HPDE6-E6E7 (cell line): ENCODE data around the gene THAP11.
"Not testable (repeated sequence)": the region's sequence is repeated elsewhere in the genome, so short reads cannot be mapped to it uniquely, and the experiment has no call there.

Source experiments
- DNase-seq: peaks from one replicate; pipeline ENCODE4 v3.0.0; 2011; ENCODE audit warnings: missing footprints; ENCODE audit errors: extremely low spot score

The THAP11 gene

DNA sequence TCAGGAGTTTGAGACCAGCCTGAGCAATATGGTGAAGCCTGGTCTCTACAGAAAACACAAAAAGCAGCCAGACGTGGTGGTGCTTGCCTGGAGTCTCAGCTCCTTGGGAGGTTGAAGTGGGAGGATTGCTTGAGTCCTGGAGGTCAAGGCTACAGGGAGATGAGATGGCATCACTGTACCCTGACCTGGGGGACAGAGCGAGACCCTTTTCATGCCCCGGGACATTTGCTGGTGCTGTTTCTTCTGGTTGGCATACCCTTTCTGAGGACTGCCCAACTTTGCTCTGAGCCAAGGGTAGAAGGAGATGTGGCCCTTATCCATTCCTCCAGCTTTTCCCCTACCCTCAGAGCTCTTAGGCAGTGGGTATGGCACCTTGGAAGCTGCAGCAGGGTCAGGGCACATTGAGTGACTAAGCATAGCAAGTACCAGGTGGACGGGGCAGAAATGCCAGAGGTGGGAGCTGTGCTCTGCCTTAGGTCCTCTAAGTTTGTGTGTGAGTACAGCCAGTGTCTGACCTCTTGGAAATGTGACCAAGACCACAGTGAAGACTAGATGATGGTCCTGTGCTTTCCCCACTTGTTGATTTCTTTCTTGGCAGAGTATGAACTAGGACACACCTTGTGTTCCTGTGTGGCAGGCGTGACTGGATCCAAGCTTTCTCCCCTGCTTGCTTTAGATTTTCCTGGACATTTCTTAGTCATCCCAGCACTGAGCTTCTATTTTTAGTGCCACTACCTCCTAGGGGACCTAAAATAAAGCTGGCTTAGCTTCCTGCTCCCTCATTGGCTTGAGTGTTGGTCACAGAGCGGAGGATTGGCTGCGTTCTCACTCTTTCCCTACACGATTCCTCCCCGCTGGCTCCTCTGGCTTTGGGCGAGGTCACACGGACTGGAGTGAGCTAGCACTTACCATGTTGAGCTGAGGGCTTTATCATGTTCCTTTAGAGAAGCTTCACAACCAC is 20.8 kb downstream of the THAP11 start:
- no peak for DNase-seq

DNA sequence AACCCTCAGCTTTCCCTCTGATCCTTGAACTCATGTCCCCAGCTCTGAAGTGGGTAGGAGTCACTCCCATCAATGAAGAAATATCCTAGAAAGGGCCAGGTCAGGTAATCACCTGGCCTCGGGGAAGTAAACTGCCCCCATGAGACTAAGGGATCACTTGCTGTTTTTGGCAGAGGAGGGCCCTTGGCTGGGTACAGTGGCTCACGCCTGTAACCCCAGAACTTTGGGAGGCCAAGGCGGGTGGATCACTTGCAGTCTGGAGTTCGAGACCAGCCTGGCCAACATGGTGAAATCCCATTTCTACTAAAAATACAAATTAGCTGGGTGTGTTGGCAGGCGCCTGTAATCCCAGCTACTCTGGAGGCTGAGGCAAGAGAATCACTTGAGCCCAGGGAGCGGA is 21.9 kb downstream of the THAP11 start:
- not testable (repeated sequence) for DNase-seq

DNA sequence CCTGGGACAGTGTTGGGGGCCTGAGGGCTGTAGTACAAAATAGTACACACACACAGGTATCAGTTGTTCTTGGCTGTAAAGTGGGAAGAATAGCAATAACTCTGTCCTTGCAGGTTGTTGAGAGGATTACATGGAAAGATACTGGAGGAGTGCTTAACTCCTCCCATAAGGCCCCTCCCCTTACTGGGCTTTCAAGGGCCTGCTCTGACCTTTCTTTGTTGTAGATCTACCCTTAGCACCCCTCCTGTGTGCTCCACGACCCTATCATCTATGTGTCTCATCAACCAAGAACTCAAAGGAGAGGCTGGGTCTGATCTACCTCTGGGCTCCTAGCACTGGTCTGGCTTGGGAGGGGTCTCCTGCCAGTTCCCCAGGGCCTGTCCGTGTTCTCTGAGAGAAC is 22.5 kb downstream of the THAP11 start:
- no peak for DNase-seq

DNA sequence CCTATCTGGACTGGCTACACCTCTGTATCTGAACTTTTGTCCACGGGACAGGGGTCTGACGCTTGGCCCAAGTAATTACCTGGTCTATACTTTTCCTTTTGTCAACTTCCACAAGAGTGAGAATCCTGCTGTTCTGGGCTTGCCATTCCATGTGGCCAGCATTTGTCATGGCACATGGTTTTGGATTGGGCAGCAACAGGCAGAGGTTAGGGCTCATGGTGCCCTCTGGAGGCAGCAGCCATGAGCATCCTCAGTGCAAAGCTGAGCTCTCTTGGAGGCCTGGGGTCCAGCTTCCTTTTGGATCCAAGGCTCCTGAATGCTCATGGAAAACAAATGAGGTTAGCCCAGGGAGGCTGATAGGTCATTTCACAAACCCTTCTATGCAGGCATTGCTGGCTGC is 23.2 kb downstream of the THAP11 start:
- no peak for DNase-seq

DNA sequence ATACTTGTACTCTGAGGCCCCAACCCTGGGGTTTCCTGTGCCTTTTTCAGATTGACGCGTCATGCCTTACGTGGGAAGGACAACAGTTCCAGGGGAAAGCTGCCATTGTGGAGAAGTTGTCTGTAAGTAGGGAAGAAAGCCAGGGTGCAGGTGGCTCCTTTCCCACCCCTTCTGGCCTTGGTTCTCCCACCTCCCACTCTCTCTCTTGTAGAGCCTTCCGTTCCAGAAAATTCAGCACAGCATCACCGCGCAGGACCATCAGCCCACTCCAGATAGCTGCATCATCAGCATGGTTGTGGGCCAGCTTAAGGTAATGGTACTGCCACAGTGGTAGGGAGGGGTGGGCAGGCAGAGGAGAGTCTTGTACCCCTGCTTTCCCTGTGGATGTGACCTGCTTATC is 26.2 kb downstream of the THAP11 start:
- no peak for DNase-seq

DNA sequence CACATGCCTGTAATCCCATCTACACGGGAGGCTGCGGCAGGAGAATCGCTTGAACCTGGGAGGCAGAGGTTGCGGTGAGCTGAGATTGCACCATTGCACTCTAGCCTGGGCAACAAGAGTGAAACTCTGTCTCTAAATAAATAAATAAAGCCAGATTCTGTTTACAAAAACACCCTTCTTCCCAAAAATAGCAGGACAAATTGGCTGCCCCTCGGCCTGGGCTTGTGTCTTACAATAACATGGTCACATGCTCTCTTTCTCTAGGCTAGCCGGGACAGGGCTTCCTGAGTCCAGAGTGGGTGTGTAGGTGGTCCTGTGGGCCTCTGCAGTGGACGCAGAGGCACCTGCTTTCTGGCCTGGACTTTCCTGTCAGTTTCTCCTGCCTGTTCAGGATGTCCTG is 27.5 kb downstream of the THAP11 start:
- no peak for DNase-seq

DNA sequence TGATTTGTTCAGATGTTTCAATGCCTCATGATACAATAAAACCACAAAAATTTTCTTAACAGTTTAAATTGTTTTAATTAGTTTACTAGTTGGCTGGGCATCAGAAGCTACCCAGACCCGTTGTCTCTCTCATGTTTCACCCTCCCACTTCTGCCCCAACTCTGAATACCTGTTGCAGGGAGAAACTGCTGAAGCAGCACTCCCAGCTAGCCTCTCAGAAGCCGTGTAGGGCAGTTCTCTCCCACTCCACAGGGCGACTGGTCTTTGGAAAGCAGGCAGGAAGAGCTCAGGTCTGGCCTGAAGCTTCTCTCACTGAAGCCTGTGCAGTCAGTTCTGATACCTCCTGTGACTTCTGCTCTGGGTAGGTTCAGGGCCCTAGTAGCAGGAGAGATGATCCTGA is 29.1 kb downstream of the THAP11 start:
- DNase-seq = no peak

DNA sequence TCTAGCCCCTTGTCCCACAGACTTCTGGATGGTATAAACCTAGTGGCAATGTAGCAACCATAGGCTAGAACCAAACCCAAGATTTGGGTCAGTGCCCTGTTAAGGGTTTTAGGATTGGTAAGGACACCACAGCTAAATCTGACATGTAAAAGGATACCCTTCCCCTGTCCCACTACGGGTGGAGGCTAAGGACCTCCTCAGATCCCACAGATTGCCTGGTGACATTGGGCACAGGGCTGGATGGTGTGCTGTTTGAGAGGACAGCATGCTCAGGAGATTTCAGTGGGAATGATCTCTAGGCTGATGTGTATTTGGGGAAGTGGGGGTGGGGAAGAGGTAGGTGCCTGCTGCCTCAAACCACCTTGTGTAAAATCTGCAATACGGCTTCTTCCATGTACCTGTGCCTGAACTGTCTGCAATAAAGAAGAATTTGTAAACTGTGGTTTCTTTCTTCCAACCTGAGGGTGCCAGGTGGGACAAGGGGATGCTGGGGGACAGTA is 30.1 kb downstream of the THAP11 start:
- DNase-seq = no peak

DNA sequence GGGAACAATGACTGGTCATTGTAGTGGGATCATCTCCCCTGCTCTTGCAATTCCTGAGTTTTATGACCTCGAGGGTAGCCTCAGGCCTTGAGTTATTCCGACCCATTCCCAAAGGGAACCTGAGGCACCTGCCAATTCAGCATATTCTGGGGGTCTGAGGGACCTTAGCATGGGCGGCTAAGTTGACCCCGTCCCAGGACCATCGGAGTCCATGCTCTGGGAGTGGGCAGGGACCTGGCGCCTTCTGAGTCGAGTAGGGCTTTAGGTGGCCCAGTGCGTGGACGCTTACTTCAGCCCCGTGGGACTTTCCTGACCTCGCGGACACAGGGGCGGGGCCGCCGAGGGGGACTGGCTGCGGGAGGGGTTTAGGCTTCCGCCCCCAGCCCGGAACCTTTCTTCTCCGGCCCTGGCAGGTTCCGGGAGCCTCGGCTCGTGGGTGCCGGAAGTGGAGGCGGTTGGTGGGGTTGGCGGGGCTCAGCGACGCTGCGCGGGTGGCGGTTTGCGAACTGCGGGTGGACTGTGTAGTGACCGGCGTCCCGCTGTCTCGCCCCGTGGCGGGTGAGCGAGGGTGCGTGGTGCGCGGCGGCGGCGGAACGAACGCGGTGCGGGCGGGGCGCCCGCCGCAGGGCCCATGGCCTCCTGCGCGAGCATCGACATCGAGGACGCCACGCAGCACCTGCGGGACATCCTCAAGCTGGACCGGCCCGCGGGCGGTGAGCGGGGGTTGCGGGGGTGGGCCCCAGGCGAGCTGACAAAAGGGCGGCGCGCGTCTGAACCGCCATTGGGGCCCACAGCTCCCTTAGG is 30.7 kb downstream of the THAP11 start, which contains the start of gene EDC4:
EDC4 (plus strand) TSS at position 422 of the 804 bp plus-strand sequence; CDS start at position 632, 210 bp downstream.
- peak; percentile 88 for DNase-seq

DNA sequence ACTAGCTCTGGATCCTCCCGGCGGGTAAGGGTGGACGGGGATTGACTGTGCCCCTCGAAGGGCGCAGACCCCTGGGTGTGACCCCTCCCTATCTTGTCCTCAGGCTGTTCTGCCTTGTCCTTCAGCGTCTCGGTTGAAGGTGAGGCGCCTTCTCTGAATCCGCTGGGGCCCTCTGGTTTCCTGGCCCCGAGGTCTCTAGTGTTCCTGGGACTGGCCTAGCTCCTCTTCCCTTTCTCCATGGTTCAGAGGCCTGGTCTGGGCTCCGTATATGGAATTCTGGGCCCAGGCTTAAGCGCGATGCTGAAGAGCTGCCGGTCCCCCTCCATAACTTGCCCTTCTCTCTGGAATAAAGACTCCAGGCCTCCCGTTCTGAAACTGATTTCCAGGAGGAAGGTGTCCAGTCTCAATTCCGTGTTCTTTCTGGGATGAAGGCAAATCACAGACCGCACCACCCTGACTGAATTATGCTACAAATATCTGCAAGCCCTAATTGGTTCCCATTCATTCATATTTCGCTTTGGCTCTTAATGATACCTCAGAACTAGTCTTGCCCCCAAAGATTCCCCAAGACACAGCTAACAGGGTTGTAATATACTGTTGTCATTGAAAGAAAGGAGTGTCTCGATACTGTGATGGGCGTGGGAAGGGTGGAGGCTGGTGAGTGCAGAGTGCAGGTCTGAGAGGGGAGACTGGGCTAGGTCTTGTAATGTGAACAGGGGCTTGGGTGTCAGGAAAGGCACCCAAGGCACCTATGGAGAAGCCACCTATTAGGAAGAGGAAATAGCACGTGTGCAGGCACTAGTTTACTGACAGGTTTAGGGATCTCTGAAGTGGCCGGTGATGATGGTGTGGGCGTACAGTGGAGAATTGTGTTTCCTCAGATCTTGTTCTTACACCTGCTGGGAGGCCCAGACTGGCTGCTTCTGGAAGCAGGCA is 31.6 kb downstream of the THAP11 start:
- DNase-seq = no peak

DNA sequence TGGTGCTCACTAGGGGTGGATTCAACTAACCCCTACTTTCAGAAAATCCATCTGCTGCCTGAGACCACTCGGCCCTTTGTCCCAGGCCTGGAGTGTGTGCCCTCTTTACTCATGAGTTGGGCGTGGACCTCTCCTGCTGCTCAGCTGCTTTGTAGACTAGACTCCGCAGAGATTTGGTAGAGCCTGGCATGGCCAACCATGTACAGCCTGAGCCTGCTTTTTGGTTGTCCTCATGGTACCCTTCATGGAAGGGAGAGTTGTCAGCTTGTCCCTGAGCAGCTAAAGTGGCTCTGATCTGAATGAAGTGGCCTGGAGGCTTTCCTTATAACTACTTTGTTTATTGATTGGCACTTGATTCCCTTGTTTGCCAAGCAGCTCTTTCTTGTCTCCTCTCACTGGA is 32.3 kb downstream of the THAP11 start:
- DNase-seq = no peak

DNA sequence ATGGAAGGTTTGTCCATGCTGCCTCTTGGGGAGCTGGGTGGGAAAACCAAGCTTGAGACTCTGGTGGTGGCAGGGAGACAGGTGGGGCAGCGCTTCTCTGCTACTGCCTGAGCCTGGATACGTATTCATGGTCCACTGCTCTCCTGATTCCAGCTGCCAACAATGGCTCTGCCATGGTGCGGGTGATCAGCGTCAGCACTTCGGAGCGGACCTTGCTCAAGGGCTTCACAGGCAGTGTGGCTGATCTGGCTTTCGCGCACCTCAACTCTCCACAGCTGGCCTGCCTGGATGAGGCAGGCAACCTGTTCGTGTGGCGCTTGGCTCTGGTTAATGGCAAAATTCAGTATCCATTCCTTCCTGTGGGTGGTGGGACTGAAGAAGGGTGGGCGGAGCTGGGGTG is 34.9 kb downstream of the THAP11 start:
- no peak for DNase-seq

DNA sequence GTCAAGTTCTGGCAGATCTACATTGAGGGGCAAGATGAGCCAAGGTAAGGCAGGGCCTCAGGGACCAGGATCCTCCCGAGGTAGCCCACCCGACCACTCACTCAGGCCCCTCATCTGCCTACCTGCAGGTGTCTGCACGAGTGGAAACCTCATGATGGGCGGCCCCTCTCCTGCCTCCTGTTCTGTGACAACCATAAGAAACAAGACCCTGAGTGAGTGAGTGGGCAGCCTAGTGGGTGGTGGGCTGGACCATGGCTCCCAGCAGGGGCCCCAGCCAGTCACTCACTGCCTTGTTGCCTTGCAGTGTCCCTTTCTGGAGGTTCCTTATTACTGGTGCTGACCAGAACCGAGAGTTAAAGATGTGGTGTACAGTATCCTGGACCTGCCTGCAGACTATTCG is 36.1 kb downstream of the THAP11 start:
- DNase-seq = no peak

DNA sequence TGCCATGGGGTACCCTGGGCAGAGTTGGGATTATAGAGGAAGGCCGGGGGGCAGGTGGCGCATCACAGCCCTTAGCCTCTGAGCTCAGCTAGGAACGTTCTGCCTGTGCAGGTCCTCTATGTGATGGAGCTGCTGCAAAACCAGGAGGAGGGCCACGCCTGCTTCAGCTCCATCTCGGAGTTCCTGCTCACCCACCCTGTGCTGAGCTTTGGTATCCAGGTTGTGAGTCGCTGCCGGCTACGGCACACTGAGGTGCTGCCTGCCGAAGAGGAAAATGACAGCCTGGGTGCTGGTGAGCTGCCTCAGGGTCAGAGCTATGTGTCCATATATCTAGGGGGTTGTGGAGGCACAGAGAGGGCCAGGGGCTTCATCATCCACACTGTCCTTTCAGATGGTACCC is 36.7 kb downstream of the THAP11 start:
- no peak for DNase-seq

DNA sequence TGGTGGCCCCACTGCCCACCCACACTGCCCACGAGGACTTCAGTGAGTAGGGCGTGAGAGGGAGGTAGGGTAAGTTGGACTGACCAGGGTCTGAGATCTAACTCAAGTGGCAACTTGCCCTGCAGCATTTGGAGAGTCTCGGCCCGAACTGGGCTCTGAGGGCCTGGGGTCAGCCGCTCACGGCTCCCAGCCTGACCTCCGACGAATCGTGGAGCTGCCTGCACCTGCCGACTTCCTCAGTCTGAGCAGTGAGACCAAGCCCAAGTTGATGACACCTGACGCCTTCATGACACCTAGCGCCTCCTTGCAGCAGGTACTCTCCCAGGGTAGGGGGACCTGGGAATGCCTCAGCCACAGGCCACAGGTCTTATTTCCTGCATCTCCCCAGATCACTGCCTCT is 37.3 kb downstream of the THAP11 start:
- no peak for DNase-seq

DNA sequence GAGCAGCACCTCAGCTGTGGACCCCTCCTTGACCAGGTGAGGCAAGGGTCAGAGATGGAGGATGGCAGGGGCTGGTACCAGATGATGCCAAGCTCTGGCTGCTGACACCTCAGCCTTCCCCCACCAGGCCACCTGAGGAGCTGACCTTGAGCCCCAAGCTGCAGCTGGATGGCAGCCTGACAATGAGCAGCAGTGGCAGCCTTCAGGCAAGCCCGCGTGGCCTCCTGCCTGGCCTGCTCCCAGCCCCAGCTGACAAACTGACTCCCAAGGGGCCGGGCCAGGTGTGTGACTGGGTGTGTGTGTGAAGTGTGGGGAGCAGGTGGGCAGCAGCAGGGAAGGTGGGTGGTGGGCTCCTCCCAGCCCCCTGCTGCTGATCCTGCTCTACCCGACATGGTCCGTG is 37.8 kb downstream of the THAP11 start:
- DNase-seq = no peak

DNA sequence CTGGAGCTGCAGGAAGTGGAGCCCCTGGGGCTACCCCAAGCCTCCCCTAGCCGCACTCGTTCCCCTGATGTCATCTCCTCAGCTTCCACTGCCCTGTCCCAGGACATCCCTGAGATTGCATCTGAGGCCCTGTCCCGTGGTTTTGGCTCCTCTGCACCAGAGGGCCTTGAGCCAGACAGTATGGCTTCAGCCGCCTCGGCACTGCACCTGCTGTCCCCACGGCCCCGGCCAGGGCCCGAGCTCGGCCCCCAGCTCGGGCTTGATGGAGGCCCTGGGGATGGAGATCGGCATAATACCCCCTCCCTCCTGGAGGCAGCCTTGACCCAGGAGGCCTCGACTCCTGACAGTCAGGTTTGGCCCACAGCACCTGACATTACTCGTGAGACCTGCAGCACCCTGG is 38.5 kb downstream of the THAP11 start:
- no peak for DNase-seq

DNA sequence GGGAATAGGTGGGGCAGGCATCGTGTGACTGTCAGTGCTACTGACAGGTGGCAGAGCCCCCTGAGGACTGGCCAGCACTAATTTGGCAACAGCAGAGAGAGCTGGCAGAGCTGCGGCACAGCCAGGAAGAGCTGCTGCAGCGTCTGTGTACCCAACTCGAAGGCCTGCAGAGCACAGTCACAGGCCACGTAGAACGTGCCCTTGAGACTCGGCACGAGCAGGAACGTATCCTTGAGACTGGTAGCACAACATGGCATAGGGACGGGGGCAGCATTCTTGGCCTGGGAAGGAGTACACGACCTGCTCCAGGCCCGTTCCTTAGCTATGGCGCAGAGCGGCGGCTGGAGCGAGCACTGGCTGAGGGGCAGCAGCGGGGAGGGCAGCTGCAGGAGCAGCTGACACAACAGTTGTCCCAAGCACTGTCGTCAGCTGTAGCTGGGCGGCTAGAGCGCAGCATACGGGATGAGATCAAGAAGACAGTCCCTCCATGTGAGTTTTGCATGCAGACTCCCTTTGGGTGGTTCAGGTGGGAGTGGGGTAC is 39.6 kb downstream of the THAP11 start:
- no peak for DNase-seq

DNA sequence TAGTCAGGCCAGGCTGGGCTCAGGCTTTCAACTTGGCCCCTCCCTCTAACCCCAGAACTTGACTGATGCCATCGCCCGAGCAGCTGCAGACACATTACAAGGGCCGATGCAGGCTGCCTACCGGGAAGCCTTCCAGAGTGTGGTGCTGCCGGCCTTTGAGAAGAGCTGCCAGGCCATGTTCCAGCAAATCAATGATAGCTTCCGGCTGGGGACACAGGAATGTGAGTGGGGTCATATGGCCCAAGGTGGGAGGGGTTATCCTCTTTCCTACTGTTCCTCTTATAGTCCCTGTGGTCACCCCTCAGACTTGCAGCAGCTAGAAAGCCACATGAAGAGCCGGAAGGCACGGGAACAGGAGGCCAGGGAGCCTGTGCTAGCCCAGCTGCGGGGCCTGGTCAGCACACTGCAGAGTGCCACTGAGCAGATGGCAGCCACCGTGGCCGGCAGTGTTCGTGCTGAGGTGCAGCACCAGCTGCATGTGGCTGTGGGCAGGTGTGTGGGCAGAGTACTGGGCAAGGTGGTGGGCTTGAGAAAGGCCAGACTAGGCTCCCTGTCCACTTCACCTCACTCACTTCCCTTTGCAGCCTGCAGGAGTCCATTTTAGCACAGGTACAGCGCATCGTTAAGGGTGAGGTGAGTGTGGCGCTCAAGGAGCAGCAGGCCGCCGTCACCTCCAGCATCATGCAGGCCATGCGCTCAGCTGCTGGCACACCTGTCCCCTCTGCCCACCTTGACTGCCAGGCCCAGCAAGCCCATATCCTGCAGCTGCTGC is 40.4 kb downstream of the THAP11 start:
- DNase-seq = no peak

DNA sequence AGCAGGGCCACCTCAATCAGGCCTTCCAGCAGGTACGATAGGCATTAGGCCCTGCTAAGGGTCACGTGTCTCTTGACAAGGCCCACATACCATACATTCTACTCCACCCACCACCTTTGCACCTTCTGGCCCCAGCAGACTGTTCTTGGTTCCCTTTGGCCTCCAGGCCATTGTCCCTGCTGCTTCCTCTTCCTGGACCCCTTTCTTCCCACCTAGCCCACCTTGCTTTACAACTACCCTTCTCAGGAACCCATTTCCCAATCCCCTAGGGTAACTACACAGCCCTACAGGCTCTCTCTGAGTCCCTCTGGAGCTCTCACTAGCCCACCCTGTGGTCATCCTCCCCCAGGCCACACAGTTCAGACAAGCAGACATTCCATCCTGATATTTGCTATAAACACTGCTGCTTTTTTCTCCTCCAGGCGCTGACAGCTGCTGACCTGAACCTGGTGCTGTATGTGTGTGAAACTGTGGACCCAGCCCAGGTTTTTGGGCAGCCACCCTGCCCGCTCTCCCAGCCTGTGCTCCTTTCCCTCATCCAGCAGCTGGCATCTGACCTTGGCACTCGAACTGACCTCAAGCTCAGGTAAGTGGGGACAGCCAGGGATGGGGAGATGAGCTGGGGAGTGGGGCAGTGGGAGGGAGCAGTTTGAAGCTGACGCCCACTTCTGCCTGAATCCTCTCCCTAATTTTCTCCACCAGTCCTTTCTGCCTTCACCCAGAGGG is 41.2 kb downstream of the THAP11 start:
- DNase-seq = no peak
